Endothelial cell of hepatic sinusoid (primary cell): ENCODE data around the gene MYL4.
"Not testable (repeated sequence)": the region's sequence is repeated elsewhere in the genome, so short reads cannot be mapped to it uniquely, and the experiment has no call there.

Experiments used
- in situ Hi-C: cut with HindIII; loops from 2 replicates; pipeline ENCODE4 v1.10.0; 2017; ENCODE audit warnings: low sequenced_read_pairs

Gene MYL4

DNA sequence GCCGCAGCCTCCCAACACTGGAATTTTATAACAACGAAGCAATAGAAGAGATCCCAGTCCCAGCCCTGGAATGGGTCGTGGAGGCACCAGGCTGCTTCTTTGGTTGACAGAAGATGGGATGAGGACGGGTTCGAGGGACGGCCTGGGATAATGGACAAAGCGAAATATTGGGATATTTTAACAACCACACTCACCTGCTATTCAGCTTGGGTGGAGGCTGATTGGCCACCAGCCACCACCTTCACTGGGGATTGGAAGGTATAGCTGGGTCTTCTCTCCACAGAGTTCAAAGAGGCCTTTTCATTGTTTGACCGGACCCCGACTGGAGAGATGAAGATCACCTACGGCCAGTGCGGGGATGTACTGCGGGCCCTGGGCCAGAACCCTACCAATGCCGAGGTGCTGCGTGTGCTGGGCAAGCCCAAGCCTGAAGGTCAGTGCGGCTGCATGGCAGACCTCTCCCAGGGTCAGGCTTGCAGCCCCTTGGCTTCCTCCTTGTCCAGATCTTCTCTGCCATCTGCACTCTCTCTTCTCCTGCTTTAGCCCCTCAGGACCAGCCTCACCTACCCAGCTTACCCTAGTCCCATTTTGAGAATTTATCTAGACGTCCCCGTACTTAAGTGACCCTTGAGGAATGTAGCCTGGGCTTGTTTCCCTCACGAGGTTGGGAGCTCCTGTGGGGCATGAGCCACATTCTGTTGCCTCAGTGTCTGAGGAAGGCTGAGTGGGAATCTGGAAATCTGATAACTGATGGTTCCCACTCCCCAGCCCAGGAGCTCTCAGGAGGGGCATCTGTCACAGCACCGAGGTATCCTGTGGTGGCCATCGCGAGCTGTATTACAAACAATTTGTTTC is 10.7 kb downstream of the MYL4 start:
- in situ Hi-C loops: no loop called here

DNA sequence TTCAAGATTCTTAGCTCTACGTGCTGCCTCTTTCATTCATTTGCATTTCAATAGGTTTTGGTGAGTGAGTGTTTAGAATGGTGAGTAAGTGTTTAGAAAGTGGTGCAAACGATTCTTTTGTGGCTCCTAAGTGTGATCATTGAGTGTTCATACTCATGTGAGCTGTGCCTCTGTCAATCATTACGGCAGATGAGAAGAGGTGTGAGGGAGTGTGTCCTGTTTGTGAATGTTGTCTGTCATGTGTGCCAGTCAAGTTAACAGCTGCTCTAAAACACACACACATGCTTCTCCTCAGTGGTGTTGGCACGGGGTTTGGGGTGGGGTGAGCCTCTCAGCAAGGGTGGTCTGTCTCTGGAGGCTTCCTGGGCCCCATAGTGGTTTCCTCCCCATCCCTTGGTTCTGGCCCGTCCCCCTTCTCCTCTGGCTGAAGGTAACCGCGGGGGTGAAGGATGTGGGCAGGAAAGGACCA is 11.4 kb downstream of the MYL4 start:
- in situ Hi-C loops: no loop called here

DNA sequence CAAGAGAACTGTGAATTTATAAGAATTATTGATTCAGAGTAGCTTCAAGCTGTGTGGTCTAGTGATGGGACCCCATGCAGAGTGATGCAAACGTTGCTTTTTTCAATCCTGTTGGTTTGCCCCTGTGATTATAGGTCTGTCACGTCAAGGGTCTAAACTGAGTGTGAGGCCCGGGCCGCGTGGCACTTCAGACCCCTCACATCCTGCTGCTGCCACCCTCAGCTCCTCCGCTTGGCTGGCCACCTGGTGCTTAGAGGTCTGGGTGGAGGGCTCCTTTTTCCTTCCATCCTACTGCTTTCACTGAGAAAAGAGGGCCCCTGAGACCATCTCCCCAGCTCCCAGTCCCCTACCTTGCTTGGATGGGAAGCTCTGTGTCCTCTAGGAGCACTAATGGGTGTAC is 12.0 kb downstream of the MYL4 start:
- in situ Hi-C loops: no loop called here

DNA sequence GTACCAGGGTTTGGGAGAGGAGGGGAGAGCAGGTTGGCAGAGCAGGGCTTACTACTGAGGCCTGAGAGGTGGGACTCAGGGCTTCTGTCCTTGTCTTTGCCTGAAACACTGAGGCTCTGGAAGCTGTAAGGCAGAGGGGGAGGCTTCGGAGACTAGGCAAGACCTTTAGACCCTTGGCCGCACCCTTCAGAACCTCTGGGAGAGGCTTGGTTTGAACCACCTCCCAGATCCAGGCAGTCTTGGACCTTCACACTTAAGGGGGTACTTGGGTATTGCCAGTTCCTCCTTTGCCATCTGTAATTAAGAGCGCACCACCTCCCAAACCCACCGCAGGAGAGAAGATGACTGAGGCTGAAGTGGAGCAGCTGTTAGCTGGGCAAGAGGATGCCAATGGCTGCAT is 12.9 kb downstream of the MYL4 start:
- in situ Hi-C loops: no loop called here

DNA sequence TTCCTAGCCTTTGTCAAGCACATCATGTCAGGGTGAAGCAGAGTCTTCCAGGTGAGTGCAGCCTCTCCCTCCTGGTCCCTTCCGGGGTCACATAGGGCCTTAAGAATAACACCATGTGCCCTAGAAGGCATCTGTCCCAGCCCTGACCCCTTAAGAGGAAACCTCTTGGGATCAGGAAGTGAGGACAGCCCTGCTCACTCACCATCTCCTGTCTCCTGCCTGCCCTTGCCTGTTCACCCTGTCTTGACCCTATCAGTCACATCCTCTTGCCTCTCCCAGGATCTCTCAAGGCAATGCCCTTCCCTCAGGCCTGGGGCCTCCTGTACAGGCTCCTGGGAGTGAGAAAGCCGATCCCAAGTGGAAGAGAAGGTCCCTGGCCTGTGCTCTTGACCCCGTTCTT is 13.9 kb downstream of the MYL4 start:
- in situ Hi-C loops: no loop called here

DNA sequence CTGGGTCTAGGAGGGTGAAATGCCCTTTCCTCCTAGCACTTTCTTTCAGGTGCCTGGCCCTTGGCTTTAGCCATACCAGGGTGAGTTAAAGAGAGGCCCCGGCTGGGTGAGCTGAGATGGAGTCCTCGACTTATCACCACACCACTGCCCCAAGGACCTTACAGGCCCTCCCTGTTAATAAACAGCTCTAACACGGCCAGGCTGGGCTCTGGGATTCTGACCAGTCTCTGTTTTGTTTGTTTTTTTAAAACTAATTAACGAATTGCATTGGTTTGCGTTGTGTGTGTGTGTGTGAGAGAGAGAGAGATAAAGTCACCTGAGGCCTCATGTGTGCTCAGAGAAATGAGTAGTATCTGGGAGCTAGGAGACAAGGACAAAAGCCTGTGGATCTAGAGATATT is 14.3 kb downstream of the MYL4 start:
- in situ Hi-C loops: no loop called here

DNA sequence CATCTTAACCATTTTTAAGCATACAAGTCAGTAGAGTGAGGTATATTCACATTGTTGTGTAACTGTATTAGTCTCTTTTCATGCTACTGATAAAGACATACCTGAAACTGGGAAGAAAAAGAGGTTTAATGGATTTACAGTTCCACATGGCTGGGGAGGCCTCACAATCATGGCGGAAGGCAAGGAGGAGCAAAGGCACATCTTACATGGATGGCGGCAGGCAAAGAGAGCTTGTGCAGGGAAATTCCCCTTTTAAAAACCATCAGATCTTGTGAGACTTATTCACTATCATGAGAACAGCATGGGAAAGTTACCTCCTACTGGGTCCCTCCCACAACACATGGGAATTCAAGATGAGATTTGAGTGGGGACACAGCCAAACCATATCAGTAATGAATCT is 14.9 kb downstream of the MYL4 start:
- in situ Hi-C loops: not testable (repeated sequence)

DNA sequence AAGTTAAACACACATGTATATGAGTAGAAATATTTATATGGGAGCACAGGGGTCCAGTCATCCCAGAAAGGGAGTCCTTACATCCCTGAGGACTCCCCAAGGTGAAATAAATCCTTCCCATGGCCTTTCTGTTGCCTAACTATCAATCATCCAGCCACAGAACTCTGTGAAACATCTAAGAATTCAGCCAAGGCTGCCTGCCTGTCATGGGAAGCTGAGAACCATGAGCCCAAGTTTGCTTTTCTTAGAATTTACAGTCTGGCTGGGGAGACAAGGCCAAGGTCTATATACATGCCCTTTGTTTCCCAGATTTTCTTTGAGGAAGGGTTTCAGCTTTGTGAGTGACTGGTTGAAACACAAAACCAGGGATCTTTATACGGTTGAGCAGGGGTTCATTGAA is 15.8 kb downstream of the MYL4 start:
- in situ Hi-C loops: loop anchor here (5.0 kb wide), 1 partner anchor 37 kb away; no protein-coding TSS in a partner anchor

DNA sequence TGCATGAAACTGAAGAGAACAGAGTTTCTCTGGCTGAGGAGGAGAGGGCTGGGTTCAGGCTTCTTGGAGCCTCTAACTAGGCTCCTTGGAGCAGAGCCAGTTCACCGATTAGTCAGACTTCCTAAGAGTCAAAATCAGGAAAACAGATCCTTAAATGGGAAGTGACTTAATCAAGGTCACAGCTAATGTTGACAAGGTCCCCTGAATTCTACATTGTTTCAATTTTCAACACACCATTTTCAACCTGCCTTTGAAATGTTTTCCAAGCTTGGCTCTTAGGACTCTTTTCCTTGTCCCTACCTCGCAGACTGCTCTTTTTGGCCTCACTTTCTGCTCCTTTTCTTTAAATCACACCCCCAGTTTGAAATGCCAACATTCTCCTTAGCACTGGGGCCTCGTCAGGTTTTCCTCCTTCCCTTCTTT is 16.3 kb downstream of the MYL4 start:
- in situ Hi-C loops: loop anchor here (5.0 kb wide), 1 partner anchor 37 kb away; no protein-coding TSS in a partner anchor

DNA sequence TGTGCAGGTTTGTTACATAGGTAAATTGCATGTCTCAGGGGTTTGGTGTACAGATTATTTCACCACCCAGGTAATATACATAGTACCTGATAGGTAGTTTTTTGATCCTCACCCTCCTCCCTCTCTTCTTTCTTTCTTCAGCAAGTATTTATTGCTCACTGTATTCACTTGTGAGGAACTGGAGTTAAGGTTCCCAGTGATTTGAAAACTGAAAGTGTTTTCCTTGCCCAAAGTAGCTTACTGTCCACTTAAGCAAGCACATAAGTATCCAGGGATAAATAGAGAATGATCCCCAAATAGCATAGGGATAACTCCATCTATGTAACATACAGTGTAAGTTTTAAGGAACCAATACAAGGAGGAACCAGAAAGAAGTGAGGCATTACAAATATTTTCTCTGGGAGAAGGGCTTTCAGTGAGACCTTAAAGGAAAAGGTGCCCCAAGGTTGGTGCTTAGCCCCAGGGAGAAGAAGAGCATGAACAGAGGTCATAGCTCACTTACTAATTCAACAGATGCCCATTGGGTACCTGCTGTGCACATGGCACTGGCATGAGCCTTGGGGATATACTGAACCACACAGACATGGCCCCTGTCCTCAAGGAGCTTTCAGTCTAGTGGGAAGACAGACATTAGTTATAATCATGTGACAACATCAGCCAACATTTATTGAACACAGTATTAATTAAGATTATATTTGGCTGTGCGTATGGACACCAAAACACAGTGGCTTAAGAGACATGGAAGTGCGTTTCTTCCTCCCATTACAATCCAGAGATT is 17.0 kb downstream of the MYL4 start:
- in situ Hi-C loops: loop anchor here (5.0 kb wide), 1 partner anchor 36 kb away; no protein-coding TSS in a partner anchor

DNA sequence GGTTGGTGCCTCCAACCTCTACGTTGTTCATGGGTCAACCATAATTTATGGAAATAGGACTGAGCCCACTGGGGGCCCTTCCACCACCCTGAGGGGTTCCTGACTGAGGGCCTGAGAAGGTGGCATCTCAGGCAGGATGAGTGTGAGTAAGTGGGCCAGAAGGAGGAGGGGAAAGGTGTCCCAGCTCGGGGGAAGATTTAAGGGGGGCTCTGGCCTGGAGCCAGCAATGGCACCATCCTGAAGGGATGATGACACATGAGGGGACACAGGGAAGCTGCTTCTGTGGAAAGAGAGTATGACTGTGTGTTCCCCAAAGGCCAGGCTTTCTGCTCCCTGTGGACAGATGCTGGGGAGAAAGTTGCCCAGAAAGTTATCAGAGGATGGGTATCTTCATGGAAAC is 18.7 kb downstream of the MYL4 start:
- in situ Hi-C loops: loop anchor here (5.0 kb wide), 1 partner anchor 34 kb away; no protein-coding TSS in a partner anchor

DNA sequence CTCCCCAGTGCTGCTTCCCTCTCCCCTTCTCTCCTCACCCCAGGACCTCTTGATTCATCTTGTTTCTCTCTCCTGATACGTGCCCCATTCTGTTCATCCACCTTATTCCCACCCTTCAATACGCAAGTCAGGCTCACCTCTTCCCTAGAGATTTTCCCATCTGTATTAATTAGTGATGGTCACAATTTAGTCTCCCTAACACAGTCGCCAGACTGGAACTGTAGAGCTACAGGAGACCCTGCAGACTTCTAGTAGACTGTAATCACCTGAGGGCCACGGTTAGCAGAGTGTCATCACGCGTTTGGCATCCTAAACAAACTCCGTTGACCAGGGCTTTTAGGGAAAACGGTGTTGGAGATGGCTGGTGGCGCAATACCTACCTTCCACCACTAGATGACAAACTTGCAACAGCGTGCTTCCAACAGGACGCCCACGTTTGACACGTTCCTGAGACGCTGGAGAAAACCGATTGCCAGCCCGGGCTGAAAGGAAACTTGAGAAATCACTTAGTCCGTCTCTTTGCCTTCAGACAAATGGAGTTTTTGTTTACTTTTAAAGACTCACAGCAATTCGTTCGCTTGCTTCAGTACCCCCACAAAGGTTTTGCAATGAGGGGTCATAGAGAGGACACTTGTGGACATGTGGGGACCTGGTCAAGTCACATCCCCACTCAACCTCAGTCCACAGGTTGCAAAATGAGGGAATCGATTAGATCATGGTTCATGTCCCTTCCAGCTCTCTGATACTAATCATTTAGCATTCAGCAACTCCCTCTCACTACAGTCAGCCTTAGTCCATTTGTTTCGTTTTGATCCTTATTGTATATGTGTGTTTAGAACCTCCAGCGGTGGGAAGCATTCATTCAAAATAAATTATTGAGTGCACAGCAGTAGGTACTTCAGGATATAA is 20.6 kb downstream of the MYL4 start:
- in situ Hi-C loops: loop anchor here (5.0 kb wide), 1 partner anchor 33 kb away; no protein-coding TSS in a partner anchor

DNA sequence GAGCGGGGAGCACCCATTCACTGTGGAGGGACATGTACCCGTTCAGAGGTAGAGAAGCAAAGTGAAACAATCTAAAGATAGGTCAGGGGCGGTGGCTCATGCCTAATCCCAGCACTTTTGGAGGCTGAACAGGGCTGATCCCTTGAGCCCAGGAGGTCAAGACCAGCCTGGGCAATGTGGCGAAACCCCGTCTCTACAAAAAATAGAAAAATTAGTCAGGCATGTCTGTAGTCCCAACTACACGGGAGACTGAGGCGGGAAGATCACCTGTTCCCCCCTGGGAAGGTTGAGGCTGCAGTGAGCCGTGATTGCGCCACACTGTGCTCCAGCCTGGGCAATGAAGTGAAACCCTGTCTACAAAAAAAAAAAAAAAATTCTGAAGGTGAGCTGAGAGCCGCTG is 21.7 kb downstream of the MYL4 start:
- in situ Hi-C loops: no loop called here

DNA sequence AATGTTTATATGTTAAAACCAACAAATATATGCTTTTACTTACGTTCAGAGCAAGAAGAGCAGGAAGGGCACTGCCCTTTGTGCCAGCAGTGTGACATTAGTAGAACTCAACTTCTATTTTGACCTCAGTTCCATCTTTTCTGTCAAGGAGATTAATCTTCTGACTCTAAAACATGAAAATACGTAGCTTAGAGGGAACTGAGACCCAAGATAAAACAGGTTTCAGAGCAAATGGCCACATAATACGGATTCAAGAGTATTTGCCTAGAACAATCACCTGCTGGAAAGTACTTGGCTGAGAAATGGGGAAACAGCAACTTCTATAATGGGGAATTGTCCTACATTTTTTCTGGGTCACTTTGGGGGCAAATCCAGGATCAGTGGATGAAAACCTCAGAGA is 22.2 kb downstream of the MYL4 start:
- in situ Hi-C loops: no loop called here

DNA sequence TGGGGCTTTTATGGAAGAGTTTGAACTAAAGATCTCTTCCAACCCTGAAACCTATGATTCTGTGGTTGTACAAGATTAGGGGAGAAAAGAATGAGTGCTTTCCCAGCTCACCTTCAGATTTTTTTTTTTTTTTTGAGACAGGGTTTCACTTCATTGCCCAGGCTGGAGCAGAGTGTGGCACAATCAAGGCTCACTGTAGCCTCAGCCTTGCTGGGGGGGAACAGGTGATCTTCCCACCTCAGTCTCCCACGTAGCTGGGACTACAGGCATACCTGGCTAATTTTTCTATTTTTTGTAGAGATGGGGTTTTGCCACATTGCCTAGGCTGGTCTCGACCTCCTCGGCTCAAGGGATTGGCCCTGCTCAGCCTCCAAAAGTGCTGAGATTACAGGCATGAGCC is 22.7 kb downstream of the MYL4 start:
- in situ Hi-C loops: no loop called here

DNA sequence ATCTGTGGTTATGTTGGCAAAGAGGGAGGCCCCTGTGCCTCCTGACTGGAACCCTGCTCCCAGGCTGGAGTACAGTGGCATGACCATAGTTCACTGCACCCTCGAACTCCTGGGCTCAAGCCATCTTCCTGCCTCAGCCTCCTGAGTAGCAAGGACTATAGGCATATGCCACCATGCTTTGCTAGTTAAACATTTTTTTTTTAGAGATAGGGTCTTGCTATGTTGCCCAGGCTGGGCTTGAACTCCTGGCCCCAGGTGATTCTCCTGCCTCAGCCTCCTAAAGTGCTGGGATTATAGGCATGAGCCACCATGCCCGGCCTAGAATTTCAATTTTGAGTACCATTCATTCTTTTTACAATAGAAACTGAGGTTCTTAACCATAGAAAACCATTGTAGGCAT is 23.3 kb downstream of the MYL4 start:
- in situ Hi-C loops: no loop called here

DNA sequence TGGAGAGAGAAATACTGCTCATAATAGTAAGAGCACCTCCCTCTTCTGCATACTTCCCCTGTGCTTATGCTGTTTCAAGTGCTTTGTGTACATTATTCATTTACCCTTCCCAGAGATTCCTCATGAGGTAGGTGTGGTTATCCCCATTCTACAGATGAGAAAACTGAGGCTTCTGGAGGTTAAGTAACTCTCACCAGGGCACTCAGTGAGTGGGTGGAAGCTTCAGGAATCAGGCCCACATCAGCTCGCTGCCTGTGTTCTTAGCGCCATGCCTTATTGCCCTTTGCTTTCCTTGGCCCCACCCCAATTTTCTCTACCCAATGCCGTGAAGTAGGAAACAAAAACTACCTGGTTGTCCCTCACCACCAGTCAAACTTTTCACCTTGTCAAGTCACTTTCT is 26.4 kb downstream of the MYL4 start:
- in situ Hi-C loops: loop anchor here (5.0 kb wide), 1 partner anchor 77 kb away; no protein-coding TSS in a partner anchor

DNA sequence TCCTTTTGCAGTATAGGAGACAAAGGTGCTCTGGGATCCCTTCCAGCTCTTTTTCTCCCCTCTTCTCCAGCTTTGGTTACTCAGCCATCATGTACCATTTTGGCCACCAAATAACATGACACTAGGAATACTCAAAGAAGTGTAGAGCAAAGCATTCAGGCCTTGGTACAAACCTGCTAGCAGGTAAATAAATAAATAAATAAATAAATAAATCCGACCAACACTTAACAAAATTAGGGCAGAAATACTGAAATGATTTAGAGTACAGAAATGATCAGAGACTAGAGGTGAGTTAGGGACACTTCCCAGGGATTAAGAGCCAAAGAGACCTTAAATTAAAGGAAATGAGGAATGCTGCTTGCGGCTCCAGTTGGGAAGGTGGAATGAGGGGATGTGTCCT is 26.8 kb downstream of the MYL4 start:
- in situ Hi-C loops: loop anchor here (5.0 kb wide), 1 partner anchor 76 kb away; no protein-coding TSS in a partner anchor

DNA sequence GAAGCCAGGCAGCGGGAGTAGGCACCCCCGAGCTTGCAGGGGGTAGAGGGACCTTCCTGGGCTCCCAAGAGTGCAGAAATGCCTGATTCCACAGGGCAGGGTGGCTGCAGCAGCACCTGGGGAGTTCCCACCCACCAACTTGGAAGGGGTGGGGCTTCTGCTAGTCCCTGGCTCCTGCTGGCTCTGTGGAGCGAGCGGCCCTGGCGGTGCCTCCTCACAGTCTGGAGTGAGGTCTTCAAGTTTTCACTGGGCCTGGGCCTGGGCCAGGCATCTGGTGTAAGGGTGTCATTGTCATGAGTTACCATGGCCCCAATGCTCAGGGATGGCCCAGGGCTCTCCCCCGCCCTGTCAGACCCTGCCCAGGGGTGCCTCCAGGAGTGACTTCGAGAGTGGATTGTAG is 28.7 kb downstream of the MYL4 start:
- in situ Hi-C loops: loop anchor here (5.0 kb wide), 1 partner anchor 74 kb away; no protein-coding TSS in a partner anchor

DNA sequence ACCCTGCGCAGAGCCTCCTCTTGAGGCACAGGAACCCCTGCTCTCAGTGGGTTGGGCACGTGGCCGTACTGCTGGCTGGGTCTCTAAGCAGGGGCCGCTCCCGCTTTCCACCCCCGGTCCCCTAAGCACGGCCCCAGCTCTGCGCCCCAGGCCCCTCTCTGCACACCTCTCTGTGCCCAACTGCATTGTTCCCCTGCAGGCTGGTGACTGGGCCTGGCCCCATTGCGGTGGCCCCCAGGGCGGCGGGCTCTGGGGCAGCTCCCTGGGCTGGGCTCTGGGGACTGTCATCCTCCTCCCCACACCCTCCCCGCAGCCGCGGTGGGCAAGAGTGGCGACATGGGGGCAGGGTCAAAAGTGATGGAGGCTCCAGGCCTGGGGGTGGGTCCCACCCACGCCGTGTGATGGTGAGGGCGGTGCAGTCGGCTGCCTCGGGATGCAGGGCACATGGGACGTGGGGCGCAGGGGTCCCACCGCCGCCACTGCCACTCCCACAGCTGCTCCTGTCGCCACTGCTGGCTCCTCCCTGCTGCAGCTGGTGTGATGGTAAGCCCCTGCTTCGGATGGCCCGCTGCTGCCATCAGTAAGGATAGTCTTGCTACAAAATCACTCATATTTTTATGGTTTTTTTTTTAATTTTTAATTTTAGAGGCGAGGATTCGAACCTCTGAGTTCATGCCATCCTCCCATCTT is 29.3 kb downstream of the MYL4 start:
- in situ Hi-C loops: loop anchor here (5.0 kb wide), 1 partner anchor 74 kb away; no protein-coding TSS in a partner anchor
